GM19372 (cell line): ENCODE data around the gene NAB2.

ENCODE experiments used
- ATAC-seq: cut with Tn5 transposase; IDR thresholded peaks from one replicate; pipeline ENCODE4 v1.9.1; 2021; ENCODE audit warnings: mild to moderate bottlenecking, low read depth, moderate library complexity; ENCODE audit not compliant: unreplicated experiment

Gene NAB2

DNA sequence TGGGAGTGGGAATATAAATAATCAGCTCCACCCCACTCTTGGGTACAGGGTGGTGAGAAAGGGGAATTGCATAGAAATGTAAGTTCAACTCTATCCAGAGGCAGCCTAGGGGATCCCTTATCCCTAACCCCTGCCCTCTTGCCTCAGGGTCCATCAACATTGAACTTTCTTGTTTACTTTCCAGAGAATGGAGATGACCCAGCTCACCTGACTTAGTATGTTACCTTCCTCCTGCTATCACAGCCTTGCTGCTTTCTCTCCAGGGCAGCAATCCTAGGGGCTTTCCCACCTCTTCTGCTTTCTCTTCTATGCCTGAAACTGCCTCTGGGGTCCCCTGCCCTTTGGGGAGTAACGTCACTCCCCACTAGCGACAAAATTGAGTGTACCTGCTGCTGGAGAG is 42.0 kb downstream of the NAB2 start:
- no peak for ATAC-seq

DNA sequence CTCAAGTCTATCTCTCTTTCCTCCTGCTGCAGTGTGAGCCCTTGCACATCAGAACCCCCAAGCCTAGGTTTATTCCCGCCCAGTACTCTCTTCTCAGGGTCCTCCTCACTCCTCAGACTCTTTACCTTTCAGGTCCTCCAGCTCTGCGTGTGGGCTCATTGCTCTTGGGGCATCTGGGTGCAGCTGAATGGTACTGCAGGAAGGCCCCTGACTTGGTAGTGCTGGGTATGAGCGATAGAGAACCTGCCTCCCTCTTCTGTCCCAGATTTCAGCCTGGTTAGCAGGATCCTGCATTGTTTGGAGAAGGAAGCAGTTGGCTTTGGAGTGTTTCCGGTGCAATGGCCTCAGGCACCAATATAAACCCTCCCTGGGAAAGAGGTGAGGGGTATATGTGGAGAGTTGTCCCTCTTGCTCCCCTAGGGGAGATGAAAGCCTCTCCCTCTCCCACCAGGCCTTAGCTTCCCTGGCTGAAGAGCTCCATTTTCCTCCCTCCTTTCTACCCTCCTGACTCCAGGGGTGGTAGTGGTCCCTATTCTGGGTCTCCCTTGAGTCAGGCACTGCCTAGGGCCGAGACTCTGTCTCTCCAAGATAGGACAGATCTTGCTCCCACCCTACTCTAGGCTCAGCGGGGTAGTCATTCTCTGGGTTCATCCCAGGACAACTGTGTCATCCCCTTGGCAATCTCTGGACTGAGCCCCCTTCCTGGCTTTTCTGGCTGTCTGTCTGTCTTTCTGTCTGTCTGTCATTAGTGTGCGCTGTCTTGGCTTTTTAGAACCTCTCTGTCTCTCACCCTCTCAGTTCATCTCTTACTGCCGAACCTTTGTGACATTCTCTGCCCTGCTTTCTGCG is 43.2 kb downstream of the NAB2 start:
- ATAC-seq = no peak

DNA sequence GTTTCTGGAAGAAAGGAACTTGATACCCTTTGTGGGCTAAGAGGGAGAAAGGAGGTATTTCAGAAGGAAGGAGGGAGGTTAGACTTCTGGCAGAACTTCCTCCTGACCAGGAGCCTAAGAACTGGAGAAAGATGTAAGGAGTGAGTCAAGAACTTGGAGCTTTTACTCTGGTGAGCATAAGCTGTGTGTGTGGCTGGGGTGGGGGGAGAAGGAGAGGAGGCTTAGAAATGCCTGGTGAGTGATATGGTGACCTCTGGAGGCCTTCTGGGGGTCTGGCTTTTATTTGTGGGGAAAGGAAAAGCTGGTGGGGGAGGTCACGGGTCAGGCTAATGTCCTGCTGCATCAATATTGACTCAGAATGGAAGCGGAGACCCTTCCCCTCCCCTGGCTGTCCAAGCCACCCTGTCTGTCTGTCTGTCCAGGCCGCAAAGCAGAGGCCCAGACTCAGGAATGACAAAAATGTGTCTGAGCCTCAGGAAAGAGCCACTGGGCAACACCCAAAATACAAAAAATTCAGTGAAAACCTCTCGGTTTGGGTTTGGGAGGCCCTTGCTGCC is 44.2 kb downstream of the NAB2 start:
- no peak for ATAC-seq

DNA sequence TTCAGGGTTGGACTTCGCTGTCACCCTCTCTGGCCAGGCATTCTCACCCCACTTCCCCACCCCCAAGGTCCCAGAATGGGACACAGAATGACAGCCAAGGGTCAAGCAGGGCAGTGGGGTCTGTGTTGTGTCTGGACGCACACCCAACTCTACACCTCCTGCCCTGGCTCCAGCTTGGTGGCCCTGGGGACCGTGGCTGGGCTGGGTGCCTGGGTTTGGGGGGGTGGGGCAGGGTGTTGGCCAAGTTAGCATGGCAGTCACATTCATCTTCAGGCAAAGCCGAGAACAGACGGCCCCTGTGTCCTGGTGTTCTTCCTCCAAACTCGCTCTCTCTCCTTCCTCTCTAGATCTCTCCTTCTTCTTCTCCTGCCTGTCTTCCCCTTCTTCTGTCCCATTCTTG is 45.0 kb downstream of the NAB2 start:
- no peak for ATAC-seq

DNA sequence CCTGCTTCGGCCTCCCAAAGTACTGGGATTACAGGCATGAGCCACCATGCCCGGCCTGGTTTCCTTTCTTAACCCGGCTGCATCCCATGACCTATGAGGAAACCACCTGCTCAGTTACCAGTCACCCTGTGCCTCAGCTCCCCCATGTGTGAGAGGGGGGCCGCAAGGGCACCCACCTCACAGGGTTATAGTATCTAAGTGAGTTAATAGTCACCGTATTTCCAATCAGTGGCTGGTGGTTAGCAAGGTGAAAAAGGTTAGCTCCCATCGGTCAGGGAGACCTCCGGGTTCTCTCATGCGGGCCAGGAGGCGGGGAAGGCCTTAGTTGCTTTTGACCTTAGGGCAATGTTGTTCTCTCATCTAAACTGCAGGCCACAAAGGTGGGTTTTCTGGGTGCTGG is 46.0 kb downstream of the NAB2 start:
- ATAC-seq = no peak

DNA sequence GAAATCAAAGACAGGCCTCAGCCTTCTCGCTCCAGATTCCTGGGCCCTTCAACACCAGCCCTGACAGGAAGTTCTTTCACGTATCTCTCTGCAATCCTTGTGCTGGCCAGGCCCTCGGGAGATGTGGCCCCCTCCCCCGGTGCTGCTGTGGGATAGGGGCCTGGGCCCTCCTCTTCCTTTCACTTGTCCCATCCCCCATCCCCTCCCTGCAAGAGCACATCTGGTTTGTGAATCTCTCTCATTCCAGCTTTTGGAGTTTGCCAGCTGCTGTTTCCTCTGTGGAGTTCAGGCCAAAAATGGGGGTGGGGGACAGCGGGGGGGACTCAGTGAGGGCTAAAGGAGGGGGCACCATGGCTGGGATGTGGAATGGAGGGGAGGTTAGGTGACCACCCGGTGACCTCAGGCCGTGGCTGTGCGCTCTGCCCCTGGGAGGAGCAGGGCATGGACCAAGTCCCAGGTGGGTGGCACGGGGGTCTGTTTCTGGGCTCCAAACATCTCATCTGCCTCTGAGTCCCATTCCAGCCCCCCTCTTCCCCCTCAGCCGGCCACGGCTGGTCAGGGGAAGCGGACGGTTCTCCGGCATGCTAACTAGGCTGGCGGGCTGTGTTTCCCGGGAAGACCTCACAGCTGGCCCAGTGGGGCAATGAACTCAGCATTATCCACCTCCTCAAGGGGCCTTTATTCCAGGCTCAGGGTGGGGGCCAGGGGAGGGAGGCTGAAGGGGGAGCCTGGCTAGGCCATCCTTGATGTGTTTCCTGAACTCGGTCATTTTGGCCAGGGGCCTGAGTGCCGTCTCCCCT is 46.8 kb downstream of the NAB2 start:
- ATAC-seq = no peak

DNA sequence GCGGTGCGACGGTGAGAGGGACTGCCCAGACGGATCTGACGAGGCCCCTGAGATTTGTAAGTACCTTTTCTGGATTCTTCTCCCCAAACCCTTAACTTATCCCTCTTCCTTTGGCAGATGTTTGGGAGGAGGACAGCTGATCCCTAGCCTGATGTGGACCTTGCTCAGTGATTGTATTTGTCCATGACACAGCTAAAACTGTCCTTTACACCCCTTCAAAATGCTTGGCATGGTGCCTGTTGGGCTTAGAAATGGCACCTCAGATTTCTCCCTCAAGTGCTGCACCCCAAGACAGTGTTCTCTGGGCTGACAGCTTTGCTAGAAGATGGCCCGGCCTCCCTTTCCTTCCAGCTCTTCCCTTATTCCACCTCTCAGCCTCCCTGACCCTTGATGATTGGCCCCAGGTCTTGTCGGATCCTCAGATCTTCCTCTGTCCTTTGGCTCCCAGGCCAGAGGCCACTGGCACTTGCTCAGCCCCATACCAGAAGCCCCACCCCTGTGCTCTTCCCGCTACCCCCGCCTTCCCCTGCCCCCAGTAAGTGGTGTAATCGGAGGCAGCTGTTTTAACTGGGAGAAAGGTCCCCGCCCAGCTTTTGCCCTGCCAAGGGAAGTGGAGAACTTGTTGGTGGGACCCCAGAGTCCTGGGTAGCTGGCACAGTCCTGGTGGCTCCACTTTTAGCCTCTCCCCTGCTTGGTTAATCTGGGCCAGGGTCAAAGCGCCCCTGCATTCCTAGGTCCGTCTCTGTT is 49.8 kb downstream of the NAB2 start:
- no peak for ATAC-seq

DNA sequence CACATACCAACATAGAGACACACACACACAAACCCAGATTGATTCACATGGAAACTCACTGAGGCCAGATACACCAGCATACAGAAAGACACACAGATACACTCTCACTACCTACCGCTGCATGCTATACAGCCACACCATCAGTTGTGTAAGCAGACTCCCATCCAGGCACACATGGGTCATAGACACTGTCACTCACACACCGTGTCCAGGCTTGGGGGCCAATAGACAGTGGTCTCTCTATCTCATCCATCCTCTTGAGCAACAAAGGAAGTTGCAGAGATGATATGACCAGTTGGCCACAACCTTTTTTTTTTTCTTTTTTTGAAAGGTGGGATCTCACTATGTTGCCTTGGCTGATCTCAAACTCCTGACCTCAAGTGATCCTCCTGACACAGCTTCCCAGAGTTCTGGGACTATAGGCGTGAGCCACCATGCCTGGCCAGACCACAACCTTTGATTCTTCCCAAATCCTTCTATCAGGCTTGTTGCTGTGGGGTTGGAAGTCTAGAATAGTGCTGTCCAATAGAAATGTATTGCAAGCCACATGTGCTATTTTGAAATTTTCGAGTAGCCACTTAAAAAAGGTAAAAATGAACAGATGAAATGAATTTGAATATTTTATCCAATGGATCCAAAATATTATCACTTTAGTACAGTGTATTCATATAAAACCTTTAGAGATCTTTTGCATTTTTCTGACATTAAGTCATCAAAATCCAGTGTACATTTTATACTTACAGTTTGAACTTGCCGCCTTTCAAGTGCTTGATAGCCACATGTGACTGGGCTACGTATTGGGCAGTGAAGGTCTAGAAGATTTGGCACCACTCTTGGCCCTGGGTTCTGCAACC is 51.1 kb downstream of the NAB2 start:
- no peak for ATAC-seq

DNA sequence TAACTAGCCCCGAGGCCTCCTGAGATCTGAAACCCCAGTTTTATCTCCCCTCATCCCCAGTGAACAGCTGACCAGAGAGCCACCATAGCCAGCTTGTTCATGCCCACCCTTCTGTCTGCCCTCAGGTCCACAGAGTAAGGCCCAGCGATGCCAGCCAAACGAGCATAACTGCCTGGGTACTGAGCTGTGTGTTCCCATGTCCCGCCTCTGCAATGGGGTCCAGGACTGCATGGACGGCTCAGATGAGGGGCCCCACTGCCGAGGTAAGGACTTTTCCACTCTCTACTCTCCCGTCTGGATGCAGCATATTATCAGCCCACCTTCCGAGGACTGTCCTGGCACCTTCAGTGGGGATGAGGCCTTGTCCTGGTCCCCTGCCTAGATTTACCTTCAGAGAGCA is 52.3 kb downstream of the NAB2 start:
- ATAC-seq = no peak

DNA sequence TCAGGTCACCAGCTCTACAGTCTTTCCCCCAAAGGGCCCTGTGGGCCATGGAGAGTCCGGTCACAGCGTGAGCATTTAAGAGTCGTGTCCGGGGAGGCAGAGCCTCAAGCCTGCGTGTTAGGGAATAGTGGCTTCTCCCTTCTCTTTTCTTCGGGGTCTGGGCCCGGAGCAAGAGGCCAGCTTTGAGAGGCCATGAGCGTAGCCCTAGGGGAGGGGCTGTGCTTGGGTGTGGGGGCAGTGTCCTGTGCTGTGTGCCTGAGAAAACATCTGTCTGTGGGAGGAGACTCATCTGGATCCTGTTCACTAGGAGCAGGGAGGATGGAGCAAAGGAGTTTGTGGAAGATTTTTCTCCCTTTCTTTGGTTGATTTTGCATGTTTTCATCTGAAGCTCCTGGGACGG is 53.2 kb downstream of the NAB2 start:
- no peak for ATAC-seq

DNA sequence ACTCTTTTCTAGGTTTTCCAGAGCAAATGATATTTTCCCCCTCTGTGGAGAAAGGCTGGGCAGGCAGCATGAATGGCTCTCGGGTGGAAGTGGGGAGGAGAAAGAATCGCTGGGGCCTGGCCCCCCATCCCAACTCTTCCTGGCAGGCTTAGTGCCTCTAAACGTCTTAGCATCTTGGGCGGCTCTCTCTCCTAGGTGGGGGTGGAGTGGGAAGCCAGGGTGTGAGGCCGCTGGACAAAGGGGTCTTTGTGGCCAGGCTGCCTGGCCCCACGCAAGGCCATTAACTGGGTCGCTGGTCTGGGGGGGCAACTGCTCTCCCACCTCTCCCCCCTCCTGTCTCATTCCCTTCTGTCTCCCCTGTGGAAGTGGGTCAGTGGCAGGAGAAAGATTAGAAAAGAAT is 53.8 kb downstream of the NAB2 start:
- no peak for ATAC-seq

DNA sequence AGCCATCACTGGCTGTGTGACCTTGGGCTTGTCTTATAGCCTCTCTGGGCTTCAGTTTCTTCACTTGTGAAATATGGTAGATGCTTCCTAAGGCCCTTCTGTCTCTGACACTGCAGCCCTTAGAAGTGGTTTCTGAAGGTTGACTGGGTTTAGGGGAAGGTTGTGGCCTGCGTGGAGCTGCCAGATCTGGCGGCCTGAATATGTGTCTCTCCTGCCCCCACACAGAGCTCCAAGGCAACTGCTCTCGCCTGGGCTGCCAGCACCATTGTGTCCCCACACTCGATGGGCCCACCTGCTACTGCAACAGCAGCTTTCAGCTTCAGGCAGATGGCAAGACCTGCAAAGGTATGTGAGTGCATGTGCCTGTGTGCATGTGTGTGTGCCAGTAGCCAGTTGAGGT is 54.5 kb downstream of the NAB2 start:
- ATAC-seq = no peak
